CD14-positive monocyte (primary cell): Measurements from ENCODE around the gene MPDZ. TPM values are rescaled to one million over a fixed set of nuclear protein-coding genes. Genes with fewer than 3 reads are reported as not detected.

Experiments used
- DNase-seq, 3 donors: peaks; one replicate each; pipeline ENCODE4 v3.0.0-alpha.2; 2011 to 2022
- H2AFZ ChIP-seq: 2 replicates; pipeline ENCODE4 v1.6.0; 2012; ENCODE audit warnings: mild to moderate bottlenecking, low read depth, low read length, inconsistent platforms; ENCODE audit not compliant: insufficient read depth, poor library complexity, severe bottlenecking
- H3K27ac ChIP-seq, 2 donors: 1 replicate in 1 of 2; 2 replicates in 1 of 2; pipeline ENCODE4 v1.5.1; 2012 to 2013; ENCODE audit warnings: low read length in 2 of 2, control low read depth in 1 of 2, inconsistent platforms in 1 of 2, low read depth in 1 of 2, mild to moderate bottlenecking in 1 of 2
- H3K27me3 ChIP-seq, 2 donors: one replicate each; pipeline versions ENCODE4 v1.6.0 to v1.6.1; 2011 to 2013; ENCODE audit warnings: low read length in 2 of 2; ENCODE audit not compliant: control insufficient read depth in 2 of 2, insufficient read depth in 2 of 2
- H3K36me3 ChIP-seq, 2 donors: replicated peaks in 1 of 2; 1 replicate in 1 of 2; 2 replicates in 1 of 2; pipeline versions ENCODE4 v1.5.1 to v1.6.1; 2012 to 2013; ENCODE audit warnings: low read length in 2 of 2, control low read depth in 1 of 2, inconsistent platforms in 1 of 2, mild to moderate bottlenecking in 1 of 2; ENCODE audit not compliant: insufficient read depth in 2 of 2, control insufficient read depth in 1 of 2
- H3K4me1 ChIP-seq, 2 donors: 1 replicate in 1 of 2; 2 replicates in 1 of 2; pipeline versions ENCODE4 v1.5.1 to v1.6.1; 2012 to 2013; ENCODE audit warnings: low read length in 2 of 2, control low read depth in 1 of 2, inconsistent platforms in 1 of 2, mild to moderate bottlenecking in 1 of 2, moderate library complexity in 1 of 2; ENCODE audit not compliant: insufficient read depth in 2 of 2, control insufficient read depth in 1 of 2
- H3K4me2 ChIP-seq: replicated peaks from 2 replicates; pipeline ENCODE3; 2012; ENCODE audit warnings: low read length, moderate library complexity, mild to moderate bottlenecking; ENCODE audit not compliant: poor library complexity, severe bottlenecking; ENCODE audit errors: extremely low read depth
- H3K4me3 ChIP-seq, 3 experiments: fragments of 200-600 bp in 1 of 3; sonication (generic) in 1 of 3; replicated peaks in 1 of 3; 1 replicate in 2 of 3; 2 replicates in 1 of 3; pipeline ENCODE4 v1.5.1; 2011 to 2013; ENCODE audit warnings: low read length in 3 of 3, mild to moderate bottlenecking in 3 of 3, control low read depth in 2 of 3, low read depth in 2 of 3, inconsistent platforms in 1 of 3, moderate library complexity in 1 of 3
- H3K79me2 ChIP-seq: 2 replicates; pipeline ENCODE4 v1.6.0; 2012; ENCODE audit warnings: mild to moderate bottlenecking, control low read depth, inconsistent platforms, low read length, moderate library complexity; ENCODE audit not compliant: insufficient read depth
- H3K9ac ChIP-seq: 2 replicates; pipeline ENCODE4 v1.6.0; 2017; ENCODE audit warnings: low read length, mild to moderate bottlenecking; ENCODE audit not compliant: insufficient read depth, poor library complexity, severe bottlenecking
- H3K9me3 ChIP-seq, 2 donors: replicated peaks in 1 of 2; 1 replicate in 1 of 2; 2 replicates in 1 of 2; pipeline versions ENCODE4 v1.5.1 to v1.6.1; 2012 to 2013; ENCODE audit warnings: low read length in 2 of 2, control low read depth in 1 of 2; ENCODE audit not compliant: control insufficient read depth in 1 of 2, insufficient read depth in 1 of 2
- H4K20me1 ChIP-seq: 2 replicates; pipeline ENCODE4 v1.6.0; 2012; ENCODE audit warnings: mild to moderate bottlenecking, low read length, control low read depth, moderate library complexity; ENCODE audit not compliant: insufficient read depth
- H3K27ac Mint-ChIP-seq, 7 donors: one replicate each; pipeline ENCODE4 v1.8.0; 2020; ENCODE audit warnings: mild to moderate bottlenecking in 7 of 7, mixed read lengths in 7 of 7, moderate library complexity in 6 of 7, inconsistent platforms in 2 of 7
- H3K27me3 Mint-ChIP-seq, 3 donors: one replicate each; pipeline ENCODE4 v1.8.0; 2021 to 2022; ENCODE audit warnings: low read depth in 3 of 3, mild to moderate bottlenecking in 3 of 3, mixed read lengths in 3 of 3, moderate library complexity in 3 of 3, inconsistent platforms in 1 of 3
- H3K36me3 Mint-ChIP-seq, 2 donors: one replicate each; pipeline ENCODE4 v1.8.0; 2020; ENCODE audit warnings: mixed read lengths in 2 of 2, inconsistent platforms in 1 of 2, mild to moderate bottlenecking in 1 of 2
- H3K4me1 Mint-ChIP-seq: one replicate; pipeline ENCODE4 v1.8.0; 2020; ENCODE audit warnings: mild to moderate bottlenecking, mixed read lengths
- H3K4me3 Mint-ChIP-seq, 2 donors: one replicate each; pipeline ENCODE4 v1.8.0; 2020; ENCODE audit warnings: mild to moderate bottlenecking in 2 of 2, mixed read lengths in 2 of 2, moderate library complexity in 1 of 2
- H3K9me3 Mint-ChIP-seq, 7 donors: one replicate each; pipeline ENCODE4 v1.8.0; 2020 to 2022; ENCODE audit warnings: mixed read lengths in 7 of 7, mild to moderate bottlenecking in 6 of 7, moderate library complexity in 6 of 7, inconsistent platforms in 2 of 7
- CTCF ChIP-seq: fragments of 200-600 bp; IDR thresholded peaks from one replicate; pipeline ENCODE4 v1.8.0; 2022; ENCODE audit warnings: antibody characterized with exemption, mild to moderate bottlenecking
- WGBS: methylation state at CpG from one replicate; pipeline ENCODE4 v1.1.5; 2013; ENCODE audit warnings: missing lambda C conversion rate; ENCODE audit not compliant: insufficient coverage; 5-methylcytosine and 5-hydroxymethylcytosine counted together
- intact Hi-C, 2 donors: fragments of 100-400 bp; cut with micrococcal nuclease; formaldehyde crosslinking; loops; one replicate each; pipeline versions ENCODE4 v1.15.0 to v1.15.1; 2023
- polyA plus RNA-seq, 3 donors: library from polyadenylated mRNA; depleted of rRNA in 1 of 3; unstranded in 2 of 3; stranded (reverse) in 1 of 3; fragments of 300-500 nt in 2 of 3; fragments of >200 nt in 1 of 3; fragmentation: Illumina TruSeq in 2 of 3; gene quantifications; 1 replicate in 2 of 3; 2 replicates in 1 of 3; pipeline ENCODE4 v1.2.3, GENCODE V29; 2012 to 2021

Gene MPDZ
- polyA plus RNA-seq, 3 donors: not detected

- no peak overlapping the region for H3K9ac ChIP-seq
- Mint-ChIP-seq H3K4me3 (no peak overlapping the region), H3K27ac (no peak overlapping the region), H3K36me3 (no peaks in the 10 kb centered on the region), H3K27me3 (no peaks in the 10 kb centered on the region), H3K4me1 (no peaks in the 10 kb centered on the region), H3K9me3 (peaks cover 0 to 2% (median 0%) of the 10 kb centered on the region in 7 donors)
- H3K4me2 ChIP-seq: no peak overlapping the region
- intact Hi-C loops: no loop called here
- no peaks in the 10 kb centered on the region for H3K4me1 ChIP-seq
- H3K9me3 ChIP-seq: no peaks in the 10 kb centered on the region
- DNase-seq: no peak
- H2AFZ ChIP-seq: no peak overlapping the region
- H3K27me3 ChIP-seq: no peaks in the 10 kb centered on the region
- no peak overlapping the region for H3K27ac ChIP-seq
- H4K20me1 ChIP-seq: no peaks in the 10 kb centered on the region
- no peak overlapping the region for H3K4me3 ChIP-seq
- 56% methylated on average over 2 of the region's 3 CpGs for WGBS
- TF ChIP-seq CTCF: no peak
- no peaks in the 10 kb centered on the region for H3K36me3 ChIP-seq
- H3K79me2 ChIP-seq: no peaks in the 10 kb centered on the region
Observed at GRCh38 chr9:13158986-13159385, 120.5 kb downstream of the MPDZ start.

GRCh38 chr9:13151489-13151888 lies 128.0 kb downstream of the MPDZ start:
- Histone ChIP-seq H3K4me2 (no peak overlapping the region), H3K9ac (no peak overlapping the region), H4K20me1 (no peaks in the 10 kb centered on the region), H3K9me3 (no peaks in the 10 kb centered on the region), H3K4me1 (no peaks in the 10 kb centered on the region), H2AFZ (no peak overlapping the region), H3K27ac (no peak overlapping the region), H3K4me3 (no peak overlapping the region), H3K79me2 (no peaks in the 10 kb centered on the region), H3K27me3 (no peaks in the 10 kb centered on the region), H3K36me3 (no peaks in the 10 kb centered on the region)
- no peak overlapping the region for H3K4me3 Mint-ChIP-seq
- no peaks in the 10 kb centered on the region for H3K36me3 Mint-ChIP-seq
- H3K9me3 Mint-ChIP-seq: no peaks in the 10 kb centered on the region
- intact Hi-C loops: no loop called here
- H3K27me3 Mint-ChIP-seq: no peaks in the 10 kb centered on the region
- TF ChIP-seq CTCF: no peak
- peak overlapping the region in 1 of 7 donors; percentile 36 for H3K27ac Mint-ChIP-seq
- no CpG with 5 or more reads among the region's 1 CpG for WGBS
- H3K4me1 Mint-ChIP-seq: no peaks in the 10 kb centered on the region
- DNase-seq: no peak
